IMR-90 (cell line): ENCODE measurements around the gene SAT1. TPM values are rescaled to one million over a fixed set of nuclear protein-coding genes. Genes with fewer than 3 reads are reported as not detected.

Experiments used
- ATAC-seq: fragments of 200-7000 bp; cut with Tn5 transposase; 2 replicates; pipeline ENCODE4 v1.9.1; 2020; ENCODE audit warnings: low read depth, mild to moderate bottlenecking, moderate library complexity
- BruUV-seq: library from RNA; stranded (reverse); fragments of 400-500 nt; replicated peaks from 2 replicates; lab custom pipeline; 2021; lab: Mats Ljungman, UMichigan
- CTCF ChIA-PET: fragments of 300-600 bp; formaldehyde crosslinking; extraction: SDS; loops from one replicate; lab custom pipeline; 2021; ENCODE audit warnings: antibody characterized with exemption; lab: Yijun Ruan, JAX
- POLR2A ChIA-PET: fragments of 300-600 bp; sonication (Branson Sonifier 250); formaldehyde crosslinking; loops from one replicate; lab custom pipeline; 2022; ENCODE audit warnings: antibody characterized with exemption; ENCODE audit not compliant: unreplicated experiment; lab: Charles Lee
- DNase-seq: peaks from one replicate; pipeline ENCODE4 v3.0.0; 2013
- H2AFZ ChIP-seq: replicated peaks from 2 replicates; pipeline ENCODE3; 2013; ENCODE audit warnings: low read length, mild to moderate bottlenecking; ENCODE audit not compliant: poor library complexity
- H2AK5ac ChIP-seq: 2 replicates; pipeline ENCODE4 v1.6.1; 2013; ENCODE audit warnings: low read depth, low read length, inconsistent platforms
- H2AK9ac ChIP-seq: replicated peaks from 2 replicates; pipeline ENCODE3; 2013; ENCODE audit warnings: mild to moderate bottlenecking, low read depth, low read length, moderate library complexity; ENCODE audit not compliant: poor library complexity
- H2BK120ac ChIP-seq: 2 replicates; pipeline ENCODE4 v1.6.1; 2013; ENCODE audit warnings: low read depth, low read length, inconsistent platforms
- H2BK15ac ChIP-seq: 3 replicates; pipeline ENCODE4 v1.6.1; 2013; ENCODE audit warnings: low read depth, low read length, inconsistent platforms
- H2BK20ac ChIP-seq: 2 replicates; pipeline ENCODE4 v1.6.1; 2013; ENCODE audit warnings: low read depth, mild to moderate bottlenecking, inconsistent platforms, low read length, moderate library complexity
- H2BK5ac ChIP-seq: 2 replicates; pipeline ENCODE4 v1.6.1; 2013; ENCODE audit warnings: mild to moderate bottlenecking, low read depth, low read length, inconsistent platforms; ENCODE audit not compliant: poor library complexity, severe bottlenecking
- H3K14ac ChIP-seq: replicated peaks from 2 replicates; pipeline ENCODE4 v1.6.1; 2013; ENCODE audit warnings: low read depth, low read length, inconsistent platforms
- H3K18ac ChIP-seq: 2 replicates; pipeline ENCODE4 v1.6.1; 2013; ENCODE audit warnings: low read depth, low read length, control low read depth
- H3K23ac ChIP-seq: 2 replicates; pipeline ENCODE4 v1.6.1; 2013; ENCODE audit warnings: low read depth, low read length, inconsistent platforms
- H3K27ac ChIP-seq: 2 replicates; pipeline ENCODE4 v1.5.1; 2013; ENCODE audit warnings: mild to moderate bottlenecking, control low read depth, low read length; ENCODE audit not compliant: insufficient read depth
- H3K27me3 ChIP-seq: 2 replicates; pipeline ENCODE4 v1.6.1; 2013; ENCODE audit warnings: low read length; ENCODE audit not compliant: control insufficient read depth, insufficient read depth
- H3K36me3 ChIP-seq: 2 replicates; pipeline ENCODE4 v1.6.1; 2013; ENCODE audit warnings: low read length, mixed read lengths; ENCODE audit not compliant: control insufficient read depth, insufficient read depth
- H3K4ac ChIP-seq: 2 replicates; pipeline ENCODE4 v1.6.1; 2013; ENCODE audit warnings: low read depth, low read length, inconsistent platforms
- H3K4me1 ChIP-seq: 2 replicates; pipeline ENCODE4 v1.6.1; 2013; ENCODE audit warnings: low read length, mixed read lengths; ENCODE audit not compliant: control insufficient read depth, insufficient read depth
- H3K4me2 ChIP-seq: 2 replicates; pipeline ENCODE4 v1.6.1; 2013; ENCODE audit warnings: low read depth, mild to moderate bottlenecking, control low read depth, low read length, moderate library complexity
- H3K4me3 ChIP-seq: 2 replicates; pipeline ENCODE4 v1.5.1; 2013; ENCODE audit warnings: low read depth, mild to moderate bottlenecking, control low read depth, low read length, moderate library complexity; ENCODE audit not compliant: insufficient read depth
- H3K56ac ChIP-seq: 2 replicates; pipeline ENCODE4 v1.6.1; 2013; ENCODE audit warnings: low read length, inconsistent platforms; ENCODE audit not compliant: insufficient read depth; ENCODE audit errors: extremely low read depth
- H3K79me1 ChIP-seq, 2 experiments: 2 replicates each; pipeline ENCODE4 v1.6.1; 2013; ENCODE audit warnings: low read length in 2 of 2, inconsistent platforms in 1 of 2, low read depth in 1 of 2
- H3K9ac ChIP-seq: 2 replicates; pipeline ENCODE4 v1.6.1; 2013; ENCODE audit warnings: low read depth, low read length, control low read depth
- H3K9me1 ChIP-seq: 2 replicates; pipeline ENCODE4 v1.6.1; 2013; ENCODE audit warnings: low read length, inconsistent platforms; ENCODE audit not compliant: insufficient read depth
- H3K9me3 ChIP-seq: 2 replicates; pipeline ENCODE4 v1.6.1; 2013; ENCODE audit warnings: low read length; ENCODE audit not compliant: control insufficient read depth, insufficient read depth
- H4K20me1 ChIP-seq: 2 replicates; pipeline ENCODE4 v1.6.1; 2013; ENCODE audit warnings: low read length, inconsistent platforms; ENCODE audit not compliant: insufficient read depth
- H4K5ac ChIP-seq: 2 replicates; pipeline ENCODE4 v1.6.1; 2013; ENCODE audit warnings: mild to moderate bottlenecking, low read depth, low read length, control low read depth
- H4K8ac ChIP-seq, 2 experiments: 2 replicates each; pipeline ENCODE4 v1.6.1; 2013; ENCODE audit warnings: low read depth in 2 of 2, low read length in 2 of 2, control low read depth in 1 of 2, inconsistent platforms in 1 of 2
- H4K91ac ChIP-seq: 2 replicates; pipeline ENCODE4 v1.6.1; 2013; ENCODE audit warnings: low read depth, low read length, inconsistent platforms; ENCODE audit not compliant: insufficient read depth
- CHD1 ChIP-seq: IDR thresholded peaks from 2 replicates; pipeline ENCODE4 v1.6.1; 2012; ENCODE audit warnings: low read depth, low read length, improper control_type of control experiment
- CTCF ChIP-seq: conservative IDR thresholded peaks from 2 replicates; pipeline ENCODE4 v1.5.1; 2012; ENCODE audit warnings: mild to moderate bottlenecking, low read depth, low read length, improper control_type of control experiment
- ELK1 ChIP-seq: fragments of 150-350 bp; IDR thresholded peaks from 2 replicates; pipeline ENCODE4 v1.6.1; 2016; ENCODE audit warnings: low read depth, mild to moderate bottlenecking, low read length, moderate library complexity, borderline replicate concordance
- FOS ChIP-seq: fragments of 150-350 bp; IDR thresholded peaks from 2 replicates; pipeline ENCODE4 v1.6.1; 2016; ENCODE audit warnings: low read depth, low read length
- MAFK ChIP-seq: IDR thresholded peaks from 2 replicates; pipeline ENCODE4 v1.6.1; 2012; ENCODE audit warnings: low read depth, low read length, improper control_type of control experiment
- MAZ ChIP-seq: IDR thresholded peaks from 2 replicates; pipeline ENCODE4 v1.6.1; 2012; ENCODE audit warnings: low read depth, mild to moderate bottlenecking, low read length, improper control_type of control experiment, moderate library complexity, borderline replicate concordance
- MXI1 ChIP-seq: IDR thresholded peaks from 2 replicates; pipeline ENCODE4 v1.6.1; 2012; ENCODE audit warnings: low read depth, mild to moderate bottlenecking, low read length, moderate library complexity, borderline replicate concordance
- NFE2L2 ChIP-seq: fragments of 150-350 bp; IDR thresholded peaks from 2 replicates; pipeline ENCODE4 v1.6.1; 2016; ENCODE audit warnings: low read depth, mild to moderate bottlenecking, low read length
- POLR2A ChIP-seq: IDR thresholded peaks from 2 replicates; pipeline ENCODE4 v1.6.1; 2012; ENCODE audit warnings: mild to moderate bottlenecking, low read depth, low read length
- RAD21 ChIP-seq: IDR thresholded peaks from 2 replicates; pipeline ENCODE4 v1.6.1; 2012; ENCODE audit warnings: low read length, improper control_type of control experiment
- RCOR1 ChIP-seq: IDR thresholded peaks from 2 replicates; pipeline ENCODE4 v1.6.1; 2012; ENCODE audit warnings: mild to moderate bottlenecking, low read length, improper control_type of control experiment; ENCODE audit not compliant: insufficient replicate concordance
- SMC3 ChIP-seq: fragments of 150-350 bp; IDR thresholded peaks from 2 replicates; pipeline ENCODE4 v1.6.1; 2016; ENCODE audit warnings: low read depth, mild to moderate bottlenecking, antibody characterized with exemption, low read length, moderate library complexity
- USF2 ChIP-seq: fragments of 150-350 bp; IDR thresholded peaks from 2 replicates; pipeline ENCODE4 v1.6.1; 2017; ENCODE audit warnings: mild to moderate bottlenecking, antibody characterized with exemption, low read length, low read depth
- WGBS, 2 experiments: methylation state at CpG; one replicate each; pipeline versions ENCODE4 v1.1.5 to v1.1.7; 2013; ENCODE audit warnings: missing lambda C conversion rate in 2 of 2; ENCODE audit not compliant: insufficient read length in 1 of 2; ENCODE audit errors: extremely low coverage in 2 of 2; 5-methylcytosine and 5-hydroxymethylcytosine counted together
- dilution Hi-C: fragments of 300-500 bp; cut with HindIII; formaldehyde crosslinking; loops from one replicate; pipeline ENCODE4 v1.14.3; 2018; ENCODE audit warnings: low sequenced_read_pairs; ENCODE audit not compliant: unreplicated experiment
- in situ Hi-C: fragments of 300-500 bp; cut with MboI; formaldehyde crosslinking; loops from 3 replicates; pipeline ENCODE4 v1.14.3; 2019; ENCODE audit warnings: low sequenced_read_pairs, inconsistent platforms, mixed read lengths
- intact Hi-C: fragments of 100-400 bp; cut with micrococcal nuclease; formaldehyde crosslinking; loops from 2 replicates; pipeline ENCODE4 v1.10.0; 2022
- polyA plus RNA-seq, 3 experiments: library from polyadenylated mRNA; depleted of rRNA; stranded (reverse); fragments of >200 nt; gene quantifications; 2 replicates each; pipeline ENCODE4 v1.2.3, GENCODE V29; 2012; ENCODE audit warnings: low replicate concordance in 1 of 3
- total RNA-seq: library from RNA; depleted of rRNA; stranded (reverse); fragments of >200 nt; gene quantifications from 2 replicates; pipeline ENCODE4 v1.2.3, GENCODE V29; 2012

The SAT1 gene
- total and polyA plus RNA-seq, 2 of the 4 experiments (the other 2 are of a cell fraction) = 55.9 to 92.8 TPM

GRCh38 chrX:23776363-23776762 lies 6.6 kb upstream of the SAT1 start:
- no peak overlapping the region for H2BK5ac ChIP-seq
- H3K27me3 ChIP-seq = no peaks in the 10 kb centered on the region
- H4K91ac ChIP-seq = no peak overlapping the region
- H4K5ac ChIP-seq = no peak overlapping the region
- H3K9me1 ChIP-seq = no peaks in the 10 kb centered on the region
- CTCF ChIA-PET = no interaction called here
- no peak overlapping the region for H2AK5ac ChIP-seq
- H2BK120ac ChIP-seq = no peak overlapping the region
- POLR2A ChIA-PET = no interaction called here
- H3K4me2 ChIP-seq = no peak overlapping the region
- H4K8ac ChIP-seq = no peak overlapping the region
- no peaks in the 10 kb centered on the region for H4K20me1 ChIP-seq
- no peak overlapping the region for H3K56ac ChIP-seq
- H3K4me3 ChIP-seq = no peak overlapping the region
- no peaks in the 10 kb centered on the region for H3K79me1 ChIP-seq
- DNase-seq (no peak), ATAC-seq (no peak)
- in situ Hi-C loops (no loop called here), intact Hi-C loops (no loop called here), dilution Hi-C loops (no loop called here)
- no peaks in the 10 kb centered on the region for H3K9me3 ChIP-seq
- H3K36me3 ChIP-seq = no peaks in the 10 kb centered on the region
- no peak overlapping the region for H3K9ac ChIP-seq
- TF ChIP-seq SMC3 (no peak), RAD21 (no peak), USF2 (no peak), MAFK (no peak), POLR2A (no peak), MXI1 (no peak), CHD1 (no peak), RCOR1 (no peak), NFE2L2 (no peak), CTCF (no peak), ELK1 (no peak), MAZ (no peak), FOS (no peak)
- no peak overlapping the region for H3K18ac ChIP-seq
- no peak overlapping the region for H2BK15ac ChIP-seq
- no peak overlapping the region for H2AK9ac ChIP-seq
- H3K4ac ChIP-seq = no peak overlapping the region
- no peak overlapping the region for H3K27ac ChIP-seq
- H2BK20ac ChIP-seq = no peak overlapping the region
- H3K4me1 ChIP-seq = no peaks in the 10 kb centered on the region; the same call in 1 of the 2 replicates
- H3K23ac ChIP-seq = no peak overlapping the region
- H3K14ac ChIP-seq = no peak overlapping the region
- BruUV-seq = no TSS peak
- no CpG with 5 or more reads among the region's 3 CpGs for WGBS, 2 experiments
- H2AFZ ChIP-seq = no peak overlapping the region
